Measurements from ENCODE around the gene CSF2RB. TPM values are rescaled to one million over a fixed set of nuclear protein-coding genes. Genes with fewer than 3 reads are reported as not detected.
A peak's percentile ranks its signal among the peaks of the same experiment; 100 is the strongest.

Gene CSF2RB
- total and polyA plus RNA-seq, 5 experiments from 2014 or later, result 0.41 to 0.60 TPM; not detected in 3

DNA sequence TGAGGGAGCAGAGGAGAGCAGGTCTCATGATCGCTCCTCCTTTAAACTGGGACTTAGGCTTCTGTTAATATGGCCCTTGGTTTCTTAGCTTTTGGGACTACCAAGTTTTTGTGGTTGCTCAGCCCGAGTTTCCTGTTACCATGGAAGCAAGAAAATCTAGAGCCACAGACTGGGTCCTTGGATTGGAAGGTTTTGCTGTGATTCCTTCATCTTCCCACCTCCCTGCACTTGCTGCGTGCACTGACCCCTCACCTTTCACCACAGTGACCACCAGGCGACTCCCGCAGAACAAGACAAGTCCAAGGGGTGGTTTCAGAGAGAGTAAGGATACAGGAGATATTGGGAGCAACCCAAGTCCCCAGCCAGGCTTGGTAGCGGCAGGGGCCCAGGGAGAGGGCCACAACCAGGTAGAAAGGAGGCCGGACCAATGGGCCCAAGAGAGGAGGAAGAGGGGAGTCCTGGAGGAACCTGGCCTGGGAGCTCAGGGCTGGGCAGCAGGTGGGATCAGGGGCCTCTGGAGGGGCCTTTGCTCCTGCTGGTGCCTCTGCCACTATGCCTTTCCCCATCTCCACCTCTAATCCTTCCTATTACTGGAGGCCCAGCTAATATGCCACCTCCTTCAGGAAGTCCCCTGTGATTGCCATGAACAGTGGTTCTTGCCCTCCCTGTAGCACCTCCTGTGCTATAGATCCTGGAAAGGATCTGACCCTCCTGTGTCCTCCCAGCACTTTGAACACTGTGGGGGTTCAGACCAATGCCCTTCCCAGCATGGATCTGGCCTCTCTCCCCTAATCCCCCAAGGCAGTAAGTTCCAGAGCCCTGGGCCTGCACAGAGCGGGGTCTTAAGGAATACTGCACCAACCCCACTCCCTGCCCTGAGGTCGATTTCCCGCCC is 21.2 kb downstream of the CSF2RB start:
- POLR2A ChIA-PET, result no interaction called here
- H3K9me3 Mint-ChIP-seq, result no peaks in the 10 kb centered on the region
- ATAC-seq (no peak), DNase-seq (no peak)
- peaks cover 0 to 6% (median 0%) of the 10 kb centered on the region in 4 donors for H3K4me1 Mint-ChIP-seq
- no peak overlapping the region for H3K4me3 Mint-ChIP-seq
- H3K36me3 Mint-ChIP-seq, result no peaks in the 10 kb centered on the region
- peaks cover 0 to 3% (median 0%) of the 10 kb centered on the region in 5 donors for H3K27me3 Mint-ChIP-seq
- H3K27ac Mint-ChIP-seq, result no peak overlapping the region

GRCh38 chr22:36935313-36935610 is 21.8 kb downstream of the CSF2RB start:
- ATAC-seq (no peak), DNase-seq (no peak)
- Mint-ChIP-seq H3K36me3 (no peaks in the 10 kb centered on the region), H3K27me3 (peaks cover 0 to 3% (median 0%) of the 10 kb centered on the region in 5 donors), H3K4me3 (peak overlapping the region in 1 of 10 donors; percentile 24), H3K9me3 (no peaks in the 10 kb centered on the region), H3K27ac (no peak overlapping the region), H3K4me1 (peaks cover 0 to 6% (median 0%) of the 10 kb centered on the region in 4 donors)
- POLR2A ChIA-PET, result no interaction called here

- Mint-ChIP-seq H3K27ac (peak overlapping the region in 2 of 10 donors; percentile 46 to 79), H3K27me3 (peaks cover 0 to 3% (median 0%) of the 10 kb centered on the region in 5 donors), H3K9me3 (no peaks in the 10 kb centered on the region), H3K4me3 (no peak overlapping the region), H3K4me1 (peaks cover 0 to 6% (median 0%) of the 10 kb centered on the region in 4 donors), H3K36me3 (no peaks in the 10 kb centered on the region)
- ATAC-seq (no peak), DNase-seq (no peak)
- POLR2A ChIA-PET, result no interaction called here
Observed at GRCh38 chr22:36935694-36936093, 22.3 kb downstream of the CSF2RB start.

- Mint-ChIP-seq H3K4me1 (peaks cover 0 to 6% (median 0%) of the 10 kb centered on the region in 4 donors), H3K36me3 (no peaks in the 10 kb centered on the region), H3K4me3 (no peak overlapping the region), H3K27me3 (peaks cover 0 to 3% (median 3%) of the 10 kb centered on the region in 5 donors), H3K27ac (peak overlapping the region in 2 of 10 donors; percentile 2 to 14), H3K9me3 (no peaks in the 10 kb centered on the region)
- DNase-seq (no peak), ATAC-seq (no peak)
- POLR2A ChIA-PET, result no interaction called here
Observed at GRCh38 chr22:36936362-36937116, 23.1 kb downstream of the CSF2RB start.

DNA sequence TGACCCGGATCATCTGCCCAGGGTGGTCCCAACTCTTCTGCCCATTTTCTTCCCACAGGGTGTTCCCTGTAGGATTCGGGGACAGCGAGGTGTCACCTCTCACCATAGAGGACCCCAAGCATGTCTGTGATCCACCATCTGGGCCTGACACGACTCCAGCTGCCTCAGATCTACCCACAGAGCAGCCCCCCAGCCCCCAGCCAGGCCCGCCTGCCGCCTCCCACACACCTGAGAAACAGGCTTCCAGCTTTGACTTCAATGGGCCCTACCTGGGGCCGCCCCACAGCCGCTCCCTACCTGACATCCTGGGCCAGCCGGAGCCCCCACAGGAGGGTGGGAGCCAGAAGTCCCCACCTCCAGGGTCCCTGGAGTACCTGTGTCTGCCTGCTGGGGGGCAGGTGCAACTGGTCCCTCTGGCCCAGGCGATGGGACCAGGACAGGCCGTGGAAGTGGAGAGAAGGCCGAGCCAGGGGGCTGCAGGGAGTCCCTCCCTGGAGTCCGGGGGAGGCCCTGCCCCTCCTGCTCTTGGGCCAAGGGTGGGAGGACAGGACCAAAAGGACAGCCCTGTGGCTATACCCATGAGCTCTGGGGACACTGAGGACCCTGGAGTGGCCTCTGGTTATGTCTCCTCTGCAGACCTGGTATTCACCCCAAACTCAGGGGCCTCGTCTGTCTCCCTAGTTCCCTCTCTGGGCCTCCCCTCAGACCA is 24.0 kb downstream of the CSF2RB start:
- Mint-ChIP-seq H3K9me3 (no peaks in the 10 kb centered on the region), H3K4me1 (peaks cover 0 to 6% (median 0%) of the 10 kb centered on the region in 4 donors), H3K36me3 (no peaks in the 10 kb centered on the region), H3K27ac (no peak overlapping the region), H3K4me3 (no peak overlapping the region), H3K27me3 (peaks cover 0 to 11% (median 3%) of the 10 kb centered on the region in 5 donors)
- POLR2A ChIA-PET, result no interaction called here
- no peak for ATAC-seq
- DNase-seq, result no peak

DNA sequence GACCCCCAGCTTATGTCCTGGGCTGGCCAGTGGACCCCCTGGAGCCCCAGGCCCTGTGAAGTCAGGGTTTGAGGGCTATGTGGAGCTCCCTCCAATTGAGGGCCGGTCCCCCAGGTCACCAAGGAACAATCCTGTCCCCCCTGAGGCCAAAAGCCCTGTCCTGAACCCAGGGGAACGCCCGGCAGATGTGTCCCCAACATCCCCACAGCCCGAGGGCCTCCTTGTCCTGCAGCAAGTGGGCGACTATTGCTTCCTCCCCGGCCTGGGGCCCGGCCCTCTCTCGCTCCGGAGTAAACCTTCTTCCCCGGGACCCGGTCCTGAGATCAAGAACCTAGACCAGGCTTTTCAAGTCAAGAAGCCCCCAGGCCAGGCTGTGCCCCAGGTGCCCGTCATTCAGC is 24.6 kb downstream of the CSF2RB start:
- peaks cover 0 to 11% (median 3%) of the 10 kb centered on the region in 5 donors for H3K27me3 Mint-ChIP-seq
- POLR2A ChIA-PET, result no interaction called here
- no peaks in the 10 kb centered on the region for H3K36me3 Mint-ChIP-seq
- no peak for ATAC-seq
- H3K9me3 Mint-ChIP-seq, result no peaks in the 10 kb centered on the region
- peaks cover 0 to 6% (median 0%) of the 10 kb centered on the region in 4 donors for H3K4me1 Mint-ChIP-seq
- H3K4me3 Mint-ChIP-seq, result no peak overlapping the region
- H3K27ac Mint-ChIP-seq, result no peak overlapping the region
- no peak for DNase-seq

DNA sequence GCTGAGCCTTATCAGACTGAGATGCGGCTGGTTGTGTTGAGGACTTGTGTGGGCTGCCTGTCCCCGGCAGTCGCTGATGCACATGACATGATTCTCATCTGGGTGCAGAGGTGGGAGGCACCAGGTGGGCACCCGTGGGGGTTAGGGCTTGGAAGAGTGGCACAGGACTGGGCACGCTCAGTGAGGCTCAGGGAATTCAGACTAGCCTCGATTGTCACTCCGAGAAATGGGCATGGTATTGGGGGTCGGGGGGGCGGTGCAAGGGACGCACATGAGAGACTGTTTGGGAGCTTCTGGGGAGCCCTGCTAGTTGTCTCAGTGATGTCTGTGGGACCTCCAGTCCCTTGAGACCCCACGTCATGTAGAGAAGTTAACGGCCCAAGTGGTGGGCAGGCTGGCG is 25.5 kb downstream of the CSF2RB start:
- H3K4me1 Mint-ChIP-seq, result peaks cover 0 to 6% (median 0%) of the 10 kb centered on the region in 4 donors
- ATAC-seq, result no peak
- H3K4me3 Mint-ChIP-seq, result no peak overlapping the region
- POLR2A ChIA-PET, result no interaction called here
- no peaks in the 10 kb centered on the region for H3K9me3 Mint-ChIP-seq
- peaks cover 0 to 11% (median 3%) of the 10 kb centered on the region in 5 donors for H3K27me3 Mint-ChIP-seq
- no peak overlapping the region for H3K27ac Mint-ChIP-seq
- no peaks in the 10 kb centered on the region for H3K36me3 Mint-ChIP-seq
- no peak for DNase-seq

- H3K9me3 Mint-ChIP-seq, result no peaks in the 10 kb centered on the region
- H3K36me3 Mint-ChIP-seq, result no peaks in the 10 kb centered on the region
- DNase-seq (no peak), ATAC-seq (no peak)
- peaks cover 3 to 11% (median 5%) of the 10 kb centered on the region in 5 donors for H3K27me3 Mint-ChIP-seq
- POLR2A ChIA-PET, result no interaction called here
- H3K4me3 Mint-ChIP-seq, result no peak overlapping the region
- H3K4me1 Mint-ChIP-seq, result peaks cover 0 to 6% (median 0%) of the 10 kb centered on the region in 4 donors
- no peak overlapping the region for H3K27ac Mint-ChIP-seq
Observed at GRCh38 chr22:36940676-36941075, 27.2 kb downstream of the CSF2RB start.

DNA sequence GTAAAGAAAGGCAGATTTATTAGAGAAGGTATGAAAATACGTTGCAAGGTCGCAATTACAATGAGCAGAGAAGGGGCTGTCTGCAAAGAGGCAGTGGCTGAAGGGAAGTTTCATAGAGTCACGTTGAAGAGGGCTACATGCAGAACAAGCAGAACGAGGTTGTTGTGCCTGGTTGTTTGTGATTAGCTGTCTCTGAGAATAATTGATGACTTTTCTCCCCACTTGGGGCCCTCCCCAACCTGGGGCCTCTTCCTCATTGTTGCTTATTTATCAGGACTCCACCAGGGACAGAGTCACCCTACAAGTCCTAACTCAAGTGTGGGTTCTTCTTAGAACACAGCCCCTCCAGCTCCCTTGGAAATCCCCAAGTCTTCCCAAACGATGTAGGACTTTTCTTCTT is 29.1 kb downstream of the CSF2RB start:
- H3K4me3 Mint-ChIP-seq, result no peak overlapping the region
- H3K9me3 Mint-ChIP-seq, result no peaks in the 10 kb centered on the region
- H3K27ac Mint-ChIP-seq, result peak overlapping the region in 2 of 10 donors; percentile 14 to 75
- no peak for DNase-seq
- H3K27me3 Mint-ChIP-seq, result peaks cover 2 to 11% (median 5%) of the 10 kb centered on the region in 5 donors
- no peaks in the 10 kb centered on the region for H3K36me3 Mint-ChIP-seq
- POLR2A ChIA-PET, result no interaction called here
- H3K4me1 Mint-ChIP-seq, result no peaks in the 10 kb centered on the region
- ATAC-seq, result no peak

DNA sequence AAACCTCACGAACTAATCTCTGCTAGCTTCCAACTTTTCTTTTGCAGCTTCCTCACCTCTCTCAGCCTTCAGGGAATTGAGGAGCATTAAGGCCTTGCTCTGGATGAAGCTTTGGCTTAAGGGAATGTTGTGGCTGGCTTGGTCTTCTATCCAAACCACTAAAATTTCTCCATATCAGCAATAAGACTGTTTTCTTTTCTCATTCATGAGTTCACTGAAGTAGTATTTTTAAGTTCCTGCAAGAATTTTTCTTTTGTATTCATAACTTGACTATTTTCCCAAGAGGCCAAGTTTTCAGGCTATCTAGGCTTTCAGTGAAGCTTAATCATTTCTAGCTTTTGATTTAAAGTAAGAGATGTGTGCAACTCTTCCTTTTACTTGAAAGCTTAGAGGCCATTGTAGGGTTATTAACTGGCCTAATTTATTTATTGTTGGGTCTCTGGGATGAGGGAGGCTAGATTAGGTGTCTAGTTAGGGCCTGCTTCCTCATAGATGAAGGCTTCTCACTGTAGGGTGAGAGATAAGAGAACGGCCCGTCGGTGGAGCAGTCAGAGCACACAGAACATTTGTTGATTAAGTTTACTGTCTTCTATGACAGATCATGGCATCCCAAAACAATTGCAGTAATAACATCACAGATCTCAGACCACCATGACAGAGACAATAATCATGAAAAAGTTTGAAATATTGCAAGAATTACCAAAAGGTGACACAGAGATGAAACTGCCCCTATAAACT is 33.2 kb downstream of the CSF2RB start:
- Mint-ChIP-seq H3K9me3 (no peaks in the 10 kb centered on the region), H3K4me3 (no peak overlapping the region), H3K36me3 (no peaks in the 10 kb centered on the region), H3K27ac (peak overlapping the region in 1 of 10 donors; percentile 56), H3K4me1 (peaks cover 0 to 6% (median 0%) of the 10 kb centered on the region in 4 donors), H3K27me3 (peaks cover 8 to 18% (median 12%) of the 10 kb centered on the region in 5 donors)
- no peak for ATAC-seq
- POLR2A ChIA-PET, result no interaction called here
- no peak for DNase-seq

DNA sequence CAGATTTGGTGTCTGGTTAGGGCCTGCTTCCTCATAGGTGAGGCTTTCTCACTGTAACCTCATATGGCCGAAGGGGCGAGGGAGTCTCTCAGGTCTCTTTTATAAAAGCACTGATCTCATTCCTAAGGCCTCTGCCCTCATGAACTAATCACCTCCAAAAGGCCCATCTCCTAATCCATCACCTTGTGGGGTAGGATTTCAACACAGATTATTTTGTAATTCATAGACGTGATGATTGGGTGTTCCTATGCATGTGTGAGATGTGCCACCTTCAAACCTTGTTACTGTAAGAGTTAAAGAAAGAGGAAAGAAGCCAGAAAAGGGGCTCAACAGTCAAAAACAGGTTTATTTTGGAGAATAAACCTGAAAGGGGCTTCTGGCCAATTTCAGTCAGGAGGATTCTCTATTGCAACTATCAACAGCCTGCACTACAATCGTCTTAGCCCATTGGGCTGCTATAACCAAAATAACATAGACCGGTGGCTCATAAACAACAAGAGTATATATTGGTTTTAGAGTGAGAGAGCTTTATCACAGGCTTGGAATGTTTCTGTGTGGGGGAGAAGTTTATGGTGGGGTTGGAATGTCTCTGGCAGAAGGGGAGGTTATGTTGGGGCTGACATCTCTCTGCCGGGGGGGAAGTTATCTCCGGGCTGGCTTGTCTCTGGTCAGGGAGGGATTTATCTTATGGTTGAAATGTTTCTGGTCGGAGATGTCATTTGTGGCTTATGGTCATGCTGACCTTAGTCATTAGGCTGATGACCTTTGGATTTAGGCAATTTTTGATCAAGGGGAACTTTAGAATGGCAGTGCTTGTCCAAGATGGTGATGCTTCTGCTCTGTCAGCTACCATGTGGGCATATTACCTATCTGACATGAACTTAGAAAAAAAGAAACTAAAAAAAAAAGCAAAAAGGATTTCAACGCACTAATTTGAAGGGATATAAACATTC is 35.1 kb downstream of the CSF2RB start:
- ATAC-seq, result no peak
- H3K27me3 Mint-ChIP-seq, result peaks cover 8 to 23% (median 10%) of the 10 kb centered on the region in 5 donors
- peaks cover 0 to 9% (median 0%) of the 10 kb centered on the region in 4 donors for H3K4me1 Mint-ChIP-seq
- H3K9me3 Mint-ChIP-seq, result no peaks in the 10 kb centered on the region
- H3K4me3 Mint-ChIP-seq, result no peak overlapping the region
- POLR2A ChIA-PET, result no interaction called here
- no peak for DNase-seq
- no peaks in the 10 kb centered on the region for H3K36me3 Mint-ChIP-seq
- H3K27ac Mint-ChIP-seq, result no peak overlapping the region
